Smooth muscle cell (in vitro differentiated cells): ENCODE data around the gene SOCS4. TPM values are rescaled to one million over a fixed set of nuclear protein-coding genes. Genes with fewer than 3 reads are reported as not detected.

Source experiments
- DNase-seq: peaks from one replicate; lab custom pipeline; 2025; ENCODE audit not compliant: unreplicated experiment; lab: John Stamatoyannopoulos, UW
- H2AFZ ChIP-seq: fragments of 200-600 bp; sonication (generic); 2 replicates; pipeline ENCODE4 v1.6.0; 2016; ENCODE audit warnings: antibody characterized with exemption, low read depth, mild to moderate bottlenecking
- H3F3A ChIP-seq: fragments of 200-600 bp; sonication (generic); 2 replicates; pipeline ENCODE4 v1.6.0; 2017; ENCODE audit warnings: antibody characterized with exemption, low read depth
- H3K27ac ChIP-seq: fragments of 200-600 bp; sonication (generic); 2 replicates; pipeline ENCODE4 v1.5.1; 2016; ENCODE audit warnings: low read depth, mild to moderate bottlenecking
- H3K27me3 ChIP-seq: fragments of 200-600 bp; sonication (generic); 2 replicates; pipeline ENCODE4 v1.6.1; 2016; ENCODE audit warnings: low read depth, mild to moderate bottlenecking
- H3K36me3 ChIP-seq: fragments of 200-600 bp; sonication (generic); 2 replicates; pipeline ENCODE4 v1.5.1; 2016; ENCODE audit warnings: low read depth
- H3K4me1 ChIP-seq: fragments of 200-600 bp; sonication (generic); 2 replicates; pipeline ENCODE4 v1.5.1; 2016; ENCODE audit warnings: low read depth
- H3K4me2 ChIP-seq: fragments of 200-600 bp; sonication (generic); 2 replicates; pipeline ENCODE4 v1.6.0; 2016; ENCODE audit warnings: mild to moderate bottlenecking
- H3K4me3 ChIP-seq: fragments of 200-600 bp; sonication (generic); 2 replicates; pipeline ENCODE4 v1.5.1; 2016; ENCODE audit warnings: mild to moderate bottlenecking
- H3K79me2 ChIP-seq: fragments of 200-600 bp; sonication (generic); 2 replicates; pipeline ENCODE4 v1.6.0; 2016; ENCODE audit warnings: low read depth, mild to moderate bottlenecking
- H3K9ac ChIP-seq: fragments of 200-600 bp; sonication (generic); 2 replicates; pipeline ENCODE4 v1.6.0; 2016; ENCODE audit warnings: low read depth
- H3K9me3 ChIP-seq: fragments of 200-600 bp; sonication (generic); replicated peaks from 2 replicates; pipeline ENCODE4 v1.5.1; 2016; ENCODE audit warnings: low read depth
- H4K20me1 ChIP-seq: fragments of 200-600 bp; sonication (generic); 2 replicates; pipeline ENCODE4 v1.6.0; 2016; ENCODE audit warnings: low read depth
- WGBS: methylation state at CpG from one replicate; pipeline ENCODE4 v1.1.7; 2016; ENCODE audit warnings: low lambda C conversion rate; 5-methylcytosine and 5-hydroxymethylcytosine counted together
- polyA plus RNA-seq: library from polyadenylated mRNA; unstranded; fragments of >200 nt; fragmentation: Nextera tagmentation; extraction: Ambion mirVana; gene quantifications from 2 replicates; pipeline ENCODE4 v1.2.1, GENCODE V29; 2016
- total RNA-seq: library from RNA; depleted of rRNA; stranded (reverse); fragments of >200 nt; gene quantifications from 2 replicates; pipeline ENCODE4 v1.2.3, GENCODE V29; 2014
- TF ChIP-seq, protein P1 (sequence below): fragments of 200-600 bp; sonication (generic); IDR thresholded peaks from 2 replicates; pipeline ENCODE4 v1.5.1; 2017; ENCODE audit warnings: borderline replicate concordance, mild to moderate bottlenecking, antibody characterized with exemption; ENCODE audit not compliant: insufficient read depth, poor library complexity, severe bottlenecking

Gene SOCS4
- total and polyA plus RNA-seq, 2 experiments from 2014 or later, result 3.8 to 19.6 TPM

DNA sequence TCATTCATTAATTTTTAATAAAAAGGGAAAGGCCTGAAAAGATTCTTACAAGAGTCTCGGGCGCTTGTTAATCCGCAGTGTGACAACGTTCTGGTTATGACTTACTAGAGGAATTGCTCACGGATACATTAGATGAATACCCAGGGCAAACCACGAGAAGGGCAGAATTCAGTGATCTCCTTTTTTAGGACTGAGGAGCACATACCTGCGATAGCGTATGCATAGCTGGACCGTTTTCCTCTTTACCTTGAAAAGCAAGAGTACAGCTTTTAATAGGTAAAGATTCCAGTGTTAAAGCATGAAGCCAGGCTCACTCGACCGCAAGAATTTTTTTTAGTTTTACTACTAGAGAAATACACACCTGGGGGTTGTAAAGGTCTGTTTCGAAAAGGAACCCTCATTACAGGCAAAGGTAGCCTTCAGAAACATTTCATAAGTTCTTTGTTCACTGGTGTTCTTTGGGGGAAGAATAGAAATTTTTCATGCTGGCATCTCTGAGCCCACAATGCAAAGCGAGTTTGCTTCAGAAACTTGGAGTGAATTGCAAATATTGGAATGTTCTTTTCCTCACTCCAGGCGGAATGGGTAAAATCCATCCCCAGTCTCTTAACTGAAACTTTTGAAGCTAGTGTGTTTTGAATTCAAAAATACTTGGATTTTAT lies 25.4 kb downstream of the SOCS4 start:
- 4% methylated on average over 14 of the region's 14 CpGs for WGBS
- H3K4me2 ChIP-seq, result peak overlapping the region; percentile 90
- peak overlapping the region; percentile 91 for H3K4me3 ChIP-seq
- peaks cover 16% of the 10 kb centered on the region for H3F3A ChIP-seq
- peaks cover 52% of the 10 kb centered on the region for H4K20me1 ChIP-seq
- peak overlapping the region; percentile 100 for H3K27ac ChIP-seq
- H3K4me1 ChIP-seq, result peaks cover 25% of the 10 kb centered on the region
- H3K79me2 ChIP-seq, result peaks cover 54% of the 10 kb centered on the region
- peak overlapping the region; percentile 100 for H3K9ac ChIP-seq
- no peaks in the 10 kb centered on the region for H3K27me3 ChIP-seq
- no peak overlapping the region for H2AFZ ChIP-seq
- no peak for DNase-seq
- TF ChIP-seq, protein P1, sequence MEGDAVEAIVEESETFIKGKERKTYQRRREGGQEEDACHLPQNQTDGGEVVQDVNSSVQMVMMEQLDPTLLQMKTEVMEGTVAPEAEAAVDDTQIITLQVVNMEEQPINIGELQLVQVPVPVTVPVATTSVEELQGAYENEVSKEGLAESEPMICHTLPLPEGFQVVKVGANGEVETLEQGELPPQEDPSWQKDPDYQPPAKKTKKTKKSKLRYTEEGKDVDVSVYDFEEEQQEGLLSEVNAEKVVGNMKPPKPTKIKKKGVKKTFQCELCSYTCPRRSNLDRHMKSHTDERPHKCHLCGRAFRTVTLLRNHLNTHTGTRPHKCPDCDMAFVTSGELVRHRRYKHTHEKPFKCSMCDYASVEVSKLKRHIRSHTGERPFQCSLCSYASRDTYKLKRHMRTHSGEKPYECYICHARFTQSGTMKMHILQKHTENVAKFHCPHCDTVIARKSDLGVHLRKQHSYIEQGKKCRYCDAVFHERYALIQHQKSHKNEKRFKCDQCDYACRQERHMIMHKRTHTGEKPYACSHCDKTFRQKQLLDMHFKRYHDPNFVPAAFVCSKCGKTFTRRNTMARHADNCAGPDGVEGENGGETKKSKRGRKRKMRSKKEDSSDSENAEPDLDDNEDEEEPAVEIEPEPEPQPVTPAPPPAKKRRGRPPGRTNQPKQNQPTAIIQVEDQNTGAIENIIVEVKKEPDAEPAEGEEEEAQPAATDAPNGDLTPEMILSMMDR, result no peak
- no peaks in the 10 kb centered on the region for H3K9me3 ChIP-seq
- H3K36me3 ChIP-seq, result no peaks in the 10 kb centered on the region

DNA sequence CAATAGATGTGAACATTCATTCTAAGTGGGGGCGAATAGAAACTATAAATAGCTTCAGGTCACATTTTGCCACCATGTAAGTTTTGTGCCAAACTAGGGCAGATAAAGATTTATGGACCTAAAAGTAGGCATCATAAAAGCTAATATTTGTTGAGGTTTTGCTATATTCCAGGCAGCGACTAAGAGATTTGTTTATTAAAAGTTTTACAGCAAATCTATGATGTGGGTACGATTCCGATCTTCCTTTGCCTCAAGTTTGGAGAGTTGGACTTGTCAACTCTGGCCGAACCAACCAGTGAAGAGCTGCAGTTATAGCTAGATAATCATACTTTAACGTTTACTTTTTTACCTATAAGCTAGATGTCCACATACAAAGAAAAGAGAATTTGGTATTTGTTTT lies 26.0 kb downstream of the SOCS4 start:
- Histone ChIP-seq H4K20me1 (peaks cover 58% of the 10 kb centered on the region), H2AFZ (no peak overlapping the region), H3K9me3 (no peaks in the 10 kb centered on the region), H3K9ac (peak overlapping the region; percentile 100), H3K27ac (peak overlapping the region; percentile 100), H3K4me3 (peak overlapping the region; percentile 91), H3F3A (peaks cover 11% of the 10 kb centered on the region), H3K4me1 (peaks cover 25% of the 10 kb centered on the region), H3K79me2 (peaks cover 60% of the 10 kb centered on the region), H3K27me3 (no peaks in the 10 kb centered on the region), H3K36me3 (no peaks in the 10 kb centered on the region), H3K4me2 (peak overlapping the region; percentile 90)
- WGBS, result 88% methylated on average over 6 of the region's 6 CpGs
- TF ChIP-seq, protein P1, result no peak
- no peak for DNase-seq

GRCh38 chr14:55053500-55053899 lies 26.5 kb downstream of the SOCS4 start:
- peaks cover 63% of the 10 kb centered on the region for H4K20me1 ChIP-seq
- H3K9me3 ChIP-seq, result no peaks in the 10 kb centered on the region
- WGBS, result 94% methylated on average over 7 of the region's 7 CpGs
- peak overlapping the region; percentile 100 for H3K27ac ChIP-seq
- no peak for DNase-seq
- no peak overlapping the region for H2AFZ ChIP-seq
- peak overlapping the region; percentile 90 for H3K4me2 ChIP-seq
- H3K36me3 ChIP-seq, result no peaks in the 10 kb centered on the region
- H3K4me3 ChIP-seq, result peak overlapping the region; percentile 91
- peaks cover 11% of the 10 kb centered on the region for H3F3A ChIP-seq
- H3K27me3 ChIP-seq, result no peaks in the 10 kb centered on the region
- H3K9ac ChIP-seq, result peak overlapping the region; percentile 19
- TF ChIP-seq, protein P1, result no peak
- peaks cover 65% of the 10 kb centered on the region for H3K79me2 ChIP-seq
- H3K4me1 ChIP-seq, result peaks cover 25% of the 10 kb centered on the region

DNA sequence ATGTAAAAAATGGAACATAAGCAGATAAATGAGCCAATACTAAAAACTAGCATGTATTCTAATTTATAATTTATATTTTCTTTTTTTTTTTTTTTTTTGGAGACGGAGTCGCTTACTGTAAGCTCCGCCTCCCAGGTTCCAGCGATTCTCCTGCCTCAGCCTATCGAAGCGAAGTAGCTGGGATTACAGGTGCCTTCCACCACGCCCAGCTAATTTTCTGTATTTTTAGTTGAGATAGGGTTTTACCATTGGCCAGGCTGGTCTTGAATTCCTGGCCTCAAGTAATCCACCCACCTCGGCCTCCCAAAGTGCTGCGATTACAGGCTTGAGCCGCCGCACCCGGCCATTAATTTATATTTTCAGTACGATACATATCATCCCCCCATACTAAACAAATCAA lies 27.1 kb downstream of the SOCS4 start:
- peaks cover 11% of the 10 kb centered on the region for H3F3A ChIP-seq
- H4K20me1 ChIP-seq, result peaks cover 69% of the 10 kb centered on the region
- TF ChIP-seq, protein P1, result no peak
- H2AFZ ChIP-seq, result no peak overlapping the region
- no peak for DNase-seq
- H3K27ac ChIP-seq, result no peak overlapping the region
- no peaks in the 10 kb centered on the region for H3K9me3 ChIP-seq
- H3K36me3 ChIP-seq, result no peaks in the 10 kb centered on the region
- H3K9ac ChIP-seq, result no peak overlapping the region
- H3K4me3 ChIP-seq, result no peak overlapping the region
- peaks cover 71% of the 10 kb centered on the region for H3K79me2 ChIP-seq
- H3K4me1 ChIP-seq, result peaks cover 25% of the 10 kb centered on the region
- H3K4me2 ChIP-seq, result peak overlapping the region; percentile 90
- WGBS, result 99% methylated on average over 13 of the region's 13 CpGs
- H3K27me3 ChIP-seq, result no peaks in the 10 kb centered on the region
